ENCODE measurements around the gene FPGS. TPM values are rescaled to one million over a fixed set of nuclear protein-coding genes. Genes with fewer than 3 reads are reported as not detected.

Gene FPGS
- total and polyA plus RNA-seq, 2 of the 4 experiments (the other 2 are of a cell fraction) = 43.9 to 75.7 TPM

- no peak overlapping the region for H4K91ac ChIP-seq (ENCODE audit: insufficient read depth, low read depth, low read length)
- H2AK5ac ChIP-seq (ENCODE audit: low read depth, low read length) = no peak overlapping the region
- no peak overlapping the region for H3K18ac ChIP-seq (ENCODE audit: low read depth, low read length)
- ChIA-PET POLR2A (ENCODE audit: unreplicated experiment) (no interaction called here), CTCF (no interaction called here)
- no peaks in the 10 kb centered on the region for H3K79me1 ChIP-seq (ENCODE audit: low read depth in 1 of 2, low read length in 2 of 2)
- H2BK20ac ChIP-seq (ENCODE audit: low read depth, low read length) = no peak overlapping the region
- H3K14ac ChIP-seq (replicated peaks; ENCODE audit: low read depth, low read length) = no peak overlapping the region
- no peak overlapping the region for H3K27ac ChIP-seq (ENCODE audit: insufficient read depth, low read length)
- WGBS, 2 experiments (ENCODE audit: extremely low coverage in 2 of 2, insufficient read length in 1 of 2) = 4% methylated on average over 28 of the region's 86 CpGs; no CpG with 5 or more reads in 1 of the 2 experiments
- no peak overlapping the region for H3K4me2 ChIP-seq (ENCODE audit: low read depth, low read length)
- H2AK9ac ChIP-seq (replicated peaks; ENCODE audit: low read depth, low read length, poor library complexity) = peak overlapping the region; percentile 42
- intact Hi-C loops (cut with micrococcal nuclease) = no loop called here
- H3K4ac ChIP-seq (ENCODE audit: low read depth, low read length) = no peak overlapping the region
- TF ChIP-seq MAFK (IDR thresholded peaks at IDR 0.05; ENCODE audit: low read depth, low read length) = no peak
- no peak for TF ChIP-seq CEBPB (IDR thresholded peaks at IDR 0.05; ENCODE audit: low read depth, low read length)
- no peak overlapping the region for H3K23ac ChIP-seq (ENCODE audit: low read depth, low read length)
- ATAC-seq (ENCODE audit: low read depth) (peak; percentile 93), DNase-seq (no peak)
- dilution Hi-C loops (cut with HindIII; ENCODE audit: low sequenced_read_pairs, unreplicated experiment) = no loop called here
- no peaks in the 10 kb centered on the region for H3K4me1 ChIP-seq (ENCODE audit: control insufficient read depth, insufficient read depth, low read length)
- H3K9me3 ChIP-seq (ENCODE audit: control insufficient read depth, insufficient read depth, low read length) = no peaks in the 10 kb centered on the region
- no peak overlapping the region for H2BK15ac ChIP-seq (ENCODE audit: low read depth, low read length)
- peaks cover 57% of the 10 kb centered on the region for H3K27me3 ChIP-seq (ENCODE audit: control insufficient read depth, insufficient read depth, low read length)
- H3K9ac ChIP-seq (ENCODE audit: low read depth, low read length) = no peak overlapping the region
- no peak overlapping the region for H3K56ac ChIP-seq (ENCODE audit: extremely low read depth, insufficient read depth, low read length)
- no peak overlapping the region for H3K4me3 ChIP-seq (ENCODE audit: insufficient read depth, low read depth, low read length)
- BruUV-seq (replicated peaks) = no TSS peak
- no peak overlapping the region for H2BK120ac ChIP-seq (ENCODE audit: low read depth, low read length)
- in situ Hi-C loops (cut with MboI; ENCODE audit: low sequenced_read_pairs) = no loop called here
- H4K20me1 ChIP-seq (ENCODE audit: insufficient read depth, low read length) = peaks cover 6% of the 10 kb centered on the region; the same call in 1 of the 2 replicates
- no peaks in the 10 kb centered on the region for H3K36me3 ChIP-seq (ENCODE audit: control insufficient read depth, insufficient read depth, low read length)
- peaks cover 3% of the 10 kb centered on the region; the same call in 1 of the 2 replicates for H3K9me1 ChIP-seq (ENCODE audit: insufficient read depth, low read length)
- H4K5ac ChIP-seq (ENCODE audit: low read depth, low read length) = no peak overlapping the region
- H2BK5ac ChIP-seq (ENCODE audit: low read depth, low read length, poor library complexity, severe bottlenecking) = no peak overlapping the region
- no peak overlapping the region for H4K8ac ChIP-seq (ENCODE audit: low read depth in 2 of 2, low read length in 2 of 2)
- H2AFZ ChIP-seq (replicated peaks; ENCODE audit: low read length, poor library complexity) = no peak overlapping the region
Measured at GRCh38 chr9:127754099-127755060, 48.3 kb upstream of the FPGS start.
